Vagina (tissue), 2 donors: ENCODE results near the gene LYSMD3. TPM values are rescaled to one million over a fixed set of nuclear protein-coding genes. Genes with fewer than 3 reads are reported as not detected.

Source experiments
- DNase-seq, 2 donors: peaks; one replicate each; pipeline ENCODE4 v3.0.0-alpha.2; 2017; ENCODE audit errors: extremely low spot score in 2 of 2
- H3K27ac ChIP-seq: fragments of 200-600 bp; sonication (generic); one replicate; pipeline ENCODE4 v1.5.1; 2019
- H3K27me3 ChIP-seq: fragments of 200-600 bp; sonication (generic); one replicate; pipeline ENCODE4 v1.5.1; 2019
- H3K36me3 ChIP-seq, 2 donors: fragments of 200-600 bp; sonication (generic); one replicate each; pipeline ENCODE4 v1.5.1; 2017 to 2019
- H3K4me1 ChIP-seq: fragments of 200-600 bp; sonication (generic); one replicate; pipeline ENCODE4 v1.5.1; 2019
- H3K4me3 ChIP-seq, 2 donors: fragments of 200-600 bp; sonication (generic); 1 replicate in 1 of 2; 2 replicates in 1 of 2; pipeline ENCODE4 v1.5.1; 2016 to 2019
- H3K9me3 ChIP-seq: fragments of 200-600 bp; sonication (generic); one replicate; pipeline ENCODE4 v1.5.1; 2019
- CTCF ChIP-seq, 3 experiments: fragments of 450-650 bp in 2 of 3; fragments of 200-600 bp in 1 of 3; sonication (generic) in 1 of 3; IDR thresholded peaks; one replicate each; pipeline ENCODE4 v1.5.1; 2017 to 2019; ENCODE audit warnings: antibody characterized with exemption in 3 of 3, mild to moderate bottlenecking in 2 of 3, moderate library complexity in 2 of 3
- POLR2A ChIP-seq, 2 donors: fragments of 450-650 bp; IDR thresholded peaks; one replicate each; pipeline ENCODE4 v1.6.1; 2017; ENCODE audit warnings: antibody characterized with exemption in 2 of 2, mild to moderate bottlenecking in 2 of 2, moderate library complexity in 2 of 2
- POLR2AphosphoS5 ChIP-seq, 2 donors: sonication (generic); formaldehyde crosslinking; IDR thresholded peaks; one replicate each; pipeline ENCODE4 v1.9.0; 2017; ENCODE audit warnings: antibody characterized with exemption in 2 of 2, mild to moderate bottlenecking in 2 of 2, low read depth in 1 of 2; ENCODE audit not compliant: insufficient read depth in 1 of 2
- intact Hi-C: fragments of 100-400 bp; cut with DNase I; formaldehyde crosslinking; loops from one replicate; pipeline ENCODE4 v1.15.1; 2023
- total RNA-seq: library from RNA; depleted of rRNA; stranded (reverse); fragments of >200 nt; gene quantifications from one replicate; pipeline ENCODE4 v1.2.3, GENCODE V29; 2016

Gene LYSMD3
- total RNA-seq, 1 donor from 2014 or later: 15.5 TPM

- H3K4me1 ChIP-seq: no peaks in the 10 kb centered on the region
- TF ChIP-seq POLR2AphosphoS5 (IDR thresholded peaks at IDR 0.05; ENCODE audit: insufficient read depth in 1 of 2, low read depth in 1 of 2) (no peak), POLR2A (IDR thresholded peaks at IDR 0.05) (no peak), CTCF (IDR thresholded peaks at IDR 0.05) (no peak)
- no peak overlapping the region for H3K4me3 ChIP-seq
- intact Hi-C loops: no loop called here
- DNase-seq: no peak
- H3K36me3 ChIP-seq: no peaks in the 10 kb centered on the region
- H3K27me3 ChIP-seq: no peaks in the 10 kb centered on the region
- H3K27ac ChIP-seq: no peak overlapping the region
- no peaks in the 10 kb centered on the region for H3K9me3 ChIP-seq
Measured at GRCh38 chr5:90510438-90510837, 18.9 kb downstream of the LYSMD3 start.

DNA sequence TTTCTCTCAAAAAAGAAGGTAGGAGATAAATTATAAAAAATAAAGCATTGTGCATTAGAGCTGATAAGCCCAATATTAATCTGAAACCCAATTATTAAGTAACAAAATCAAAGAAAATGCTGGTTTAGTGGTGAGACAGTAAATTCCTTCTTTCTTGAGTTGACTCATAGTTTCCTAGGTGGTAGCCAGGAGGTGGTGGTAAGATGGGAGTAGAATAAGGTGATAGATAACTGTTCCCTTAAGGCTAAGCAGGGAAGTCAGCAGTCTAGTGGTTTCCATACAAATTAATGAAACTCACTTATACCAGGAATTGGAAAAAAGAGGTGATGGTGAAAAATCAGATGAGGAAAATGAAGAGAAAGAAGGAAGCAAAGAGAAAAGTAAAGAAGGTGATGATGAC is 23.2 kb downstream of the LYSMD3 start:
- TF ChIP-seq CTCF (IDR thresholded peaks at IDR 0.05) (no peak), POLR2AphosphoS5 (IDR thresholded peaks at IDR 0.05; ENCODE audit: insufficient read depth in 1 of 2, low read depth in 1 of 2) (no peak), POLR2A (IDR thresholded peaks at IDR 0.05) (no peak)
- H3K9me3 ChIP-seq: no peaks in the 10 kb centered on the region
- no peak overlapping the region for H3K27ac ChIP-seq
- no peaks in the 10 kb centered on the region for H3K27me3 ChIP-seq
- intact Hi-C loops: no loop called here
- DNase-seq: no peak
- H3K36me3 ChIP-seq: no peaks in the 10 kb centered on the region
- H3K4me1 ChIP-seq: no peaks in the 10 kb centered on the region
- no peak overlapping the region for H3K4me3 ChIP-seq

DNA sequence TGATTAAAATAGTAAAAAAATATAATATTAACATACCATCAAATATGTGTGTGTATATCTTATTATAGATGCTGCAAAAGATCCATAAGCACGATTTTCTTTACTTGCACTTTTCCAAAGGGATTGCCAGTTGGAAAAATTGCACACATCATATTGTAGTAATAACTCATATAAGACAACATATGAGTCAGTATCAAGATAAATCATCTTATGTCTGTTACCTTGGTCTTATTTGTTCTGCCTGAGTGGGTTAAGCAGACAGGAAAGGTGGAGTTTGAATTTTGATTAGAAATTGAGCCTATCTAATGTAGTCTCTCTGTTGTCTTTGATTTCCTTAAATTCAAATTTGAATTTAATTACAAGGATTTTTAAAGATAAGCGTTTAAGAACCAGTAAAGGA is 24.6 kb downstream of the LYSMD3 start:
- no peaks in the 10 kb centered on the region for H3K27me3 ChIP-seq
- H3K4me1 ChIP-seq: no peaks in the 10 kb centered on the region
- TF ChIP-seq POLR2AphosphoS5 (IDR thresholded peaks at IDR 0.05; ENCODE audit: insufficient read depth in 1 of 2, low read depth in 1 of 2) (no peak), CTCF (IDR thresholded peaks at IDR 0.05) (no peak), POLR2A (IDR thresholded peaks at IDR 0.05) (no peak)
- intact Hi-C loops: no loop called here
- H3K9me3 ChIP-seq: no peaks in the 10 kb centered on the region
- no peak for DNase-seq
- no peak overlapping the region for H3K27ac ChIP-seq
- H3K36me3 ChIP-seq: no peaks in the 10 kb centered on the region
- no peak overlapping the region for H3K4me3 ChIP-seq

GRCh38 chr5:90503596-90503995 is 25.8 kb downstream of the LYSMD3 start:
- no peak for DNase-seq
- Histone ChIP-seq H3K36me3 (no peaks in the 10 kb centered on the region), H3K27me3 (no peaks in the 10 kb centered on the region), H3K4me1 (no peaks in the 10 kb centered on the region), H3K27ac (no peak overlapping the region), H3K9me3 (no peaks in the 10 kb centered on the region), H3K4me3 (no peak overlapping the region)
- intact Hi-C loops: no loop called here
- TF ChIP-seq POLR2A (IDR thresholded peaks at IDR 0.05) (no peak), CTCF (IDR thresholded peaks at IDR 0.05) (no peak), POLR2AphosphoS5 (IDR thresholded peaks at IDR 0.05; ENCODE audit: insufficient read depth in 1 of 2, low read depth in 1 of 2) (no peak)

DNA sequence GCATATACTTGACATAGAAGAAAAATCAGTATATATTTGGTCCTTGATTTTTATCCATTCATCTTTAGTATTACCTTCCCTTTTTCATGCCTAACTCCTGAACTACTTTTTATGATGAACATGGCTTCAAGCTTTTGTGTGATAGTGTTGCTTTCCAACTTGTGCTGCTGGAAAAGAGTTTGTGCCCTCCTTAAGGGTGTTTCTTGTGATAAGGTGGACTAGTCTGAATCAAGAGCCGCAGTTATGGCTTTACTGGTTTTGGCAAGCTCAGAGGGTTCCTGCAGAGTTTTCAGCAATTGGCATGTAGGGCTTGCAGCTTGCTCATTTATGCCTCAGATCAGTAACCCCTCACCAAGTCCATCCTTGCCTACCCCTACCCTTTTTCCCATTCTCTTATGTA is 34.2 kb downstream of the LYSMD3 start:
- no peak overlapping the region for H3K27ac ChIP-seq
- H3K27me3 ChIP-seq: no peaks in the 10 kb centered on the region
- H3K4me3 ChIP-seq: no peak overlapping the region
- H3K9me3 ChIP-seq: no peaks in the 10 kb centered on the region
- H3K36me3 ChIP-seq: no peaks in the 10 kb centered on the region
- DNase-seq: no peak
- TF ChIP-seq POLR2A (IDR thresholded peaks at IDR 0.05): no peak
- no peak for TF ChIP-seq POLR2AphosphoS5 (IDR thresholded peaks at IDR 0.05; ENCODE audit: insufficient read depth in 1 of 2, low read depth in 1 of 2)
- TF ChIP-seq CTCF (IDR thresholded peaks at IDR 0.05): no peak
- intact Hi-C loops: no loop called here
- H3K4me1 ChIP-seq: no peaks in the 10 kb centered on the region
